ENCODE data around the gene CTSW.

Gene CTSW

GRCh38 chr11:65932558-65932919, 52.9 kb downstream of the CTSW start:
- no peak for DNase-seq
